ENCODE data around the gene EML4.

GRCh38 chr2:42245396-42245795 is 76.2 kb downstream of the EML4 start:
- TF ChIP-seq GATA3 (IDR thresholded peaks at IDR 0.05; ENCODE audit: low read depth, low read length) (no peak), GATA2 (IDR thresholded peaks at IDR 0.05; ENCODE audit: low read depth, low read length) (no peak)

Data from SH-SY5Y (cell line).